ENCODE results near the gene WDR7. TPM values are rescaled to one million over a fixed set of nuclear protein-coding genes. Genes with fewer than 3 reads are reported as not detected.

Gene WDR7
- total and polyA plus RNA-seq, 2 of the 4 experiments (the other 2 are of a cell fraction): 3.7 to 23.3 TPM

- CTCF ChIA-PET: no interaction called here
- Histone ChIP-seq H3K36me3 (ENCODE audit: control insufficient read depth, insufficient read depth, low read length) (no peaks in the 10 kb centered on the region), H4K8ac (ENCODE audit: low read depth in 2 of 2, low read length in 2 of 2) (no peak overlapping the region), H3K9me1 (ENCODE audit: insufficient read depth, low read length) (no peaks in the 10 kb centered on the region), H4K20me1 (ENCODE audit: insufficient read depth, low read length) (no peaks in the 10 kb centered on the region), H3K4me2 (ENCODE audit: low read depth, low read length) (no peak overlapping the region), H3K56ac (ENCODE audit: extremely low read depth, insufficient read depth, low read length) (no peak overlapping the region), H3K27ac (ENCODE audit: insufficient read depth, low read length) (no peak overlapping the region), H2BK15ac (ENCODE audit: low read depth, low read length) (no peak overlapping the region), H2BK20ac (ENCODE audit: low read depth, low read length) (no peak overlapping the region), H3K9me3 (ENCODE audit: control insufficient read depth, insufficient read depth, low read length) (no peaks in the 10 kb centered on the region), H3K18ac (ENCODE audit: low read depth, low read length) (no peak overlapping the region), H2BK120ac (ENCODE audit: low read depth, low read length) (no peak overlapping the region), H3K23ac (ENCODE audit: low read depth, low read length) (no peak overlapping the region), H3K14ac (replicated peaks; ENCODE audit: low read depth, low read length) (no peak overlapping the region), H4K91ac (ENCODE audit: insufficient read depth, low read depth, low read length) (no peak overlapping the region), H3K4ac (ENCODE audit: low read depth, low read length) (no peak overlapping the region), H2AK9ac (replicated peaks; ENCODE audit: low read depth, low read length, poor library complexity) (no peak overlapping the region), H2AFZ (replicated peaks; ENCODE audit: low read length, poor library complexity) (no peak overlapping the region), H3K27me3 (ENCODE audit: control insufficient read depth, insufficient read depth, low read length) (no peaks in the 10 kb centered on the region), H3K4me1 (ENCODE audit: control insufficient read depth, insufficient read depth, low read length) (no peaks in the 10 kb centered on the region), H2AK5ac (ENCODE audit: low read depth, low read length) (no peak overlapping the region), H4K5ac (ENCODE audit: low read depth, low read length) (no peak overlapping the region), H3K4me3 (ENCODE audit: insufficient read depth, low read depth, low read length) (no peak overlapping the region), H2BK5ac (ENCODE audit: low read depth, low read length, poor library complexity, severe bottlenecking) (no peak overlapping the region), H3K79me1 (ENCODE audit: low read depth in 1 of 2, low read length in 2 of 2) (no peaks in the 10 kb centered on the region), H3K9ac (ENCODE audit: low read depth, low read length) (no peak overlapping the region)
- no peak for ATAC-seq (ENCODE audit: low read depth)
- dilution Hi-C loops (cut with HindIII; ENCODE audit: low sequenced_read_pairs, unreplicated experiment) (no loop called here), intact Hi-C loops (cut with micrococcal nuclease) (no loop called here), in situ Hi-C loops (cut with MboI; ENCODE audit: low sequenced_read_pairs) (no loop called here)
- WGBS, 2 experiments (ENCODE audit: extremely low coverage in 2 of 2, insufficient read length in 1 of 2): no CpG with 5 or more reads among the region's 2 CpGs
- DNase-seq: no peak
- no peak for TF ChIP-seq RAD21 (IDR thresholded peaks at IDR 0.05; ENCODE audit: low read length)
- no peak for TF ChIP-seq POLR2A (IDR thresholded peaks at IDR 0.05; ENCODE audit: low read depth, low read length)
- no peak for TF ChIP-seq MAFK (IDR thresholded peaks at IDR 0.05; ENCODE audit: low read depth, low read length)
- no peak for TF ChIP-seq USF2 (IDR thresholded peaks at IDR 0.05; ENCODE audit: low read depth, low read length)
- TF ChIP-seq CHD1 (IDR thresholded peaks at IDR 0.05; ENCODE audit: low read depth, low read length): no peak
- TF ChIP-seq NFE2L2 (IDR thresholded peaks at IDR 0.05; ENCODE audit: low read depth, low read length): no peak
- no peak for TF ChIP-seq BHLHE40 (IDR thresholded peaks at IDR 0.05; ENCODE audit: low read depth, low read length)
- TF ChIP-seq SMC3 (IDR thresholded peaks at IDR 0.05; ENCODE audit: low read depth, low read length): no peak
- no peak for TF ChIP-seq MXI1 (IDR thresholded peaks at IDR 0.05; ENCODE audit: borderline replicate concordance, low read depth, low read length)
- no peak for TF ChIP-seq ELK1 (IDR thresholded peaks at IDR 0.05; ENCODE audit: borderline replicate concordance, low read depth, low read length)
- no peak for TF ChIP-seq CEBPB (IDR thresholded peaks at IDR 0.05; ENCODE audit: low read depth, low read length)
- BruUV-seq (replicated peaks): no TSS peak
- POLR2A ChIA-PET (ENCODE audit: unreplicated experiment): no interaction called here
Observed at GRCh38 chr18:56901919-56902318, 250.8 kb downstream of the WDR7 start.
